Measurements from ENCODE around the gene ABHD8.

Gene ABHD8

DNA sequence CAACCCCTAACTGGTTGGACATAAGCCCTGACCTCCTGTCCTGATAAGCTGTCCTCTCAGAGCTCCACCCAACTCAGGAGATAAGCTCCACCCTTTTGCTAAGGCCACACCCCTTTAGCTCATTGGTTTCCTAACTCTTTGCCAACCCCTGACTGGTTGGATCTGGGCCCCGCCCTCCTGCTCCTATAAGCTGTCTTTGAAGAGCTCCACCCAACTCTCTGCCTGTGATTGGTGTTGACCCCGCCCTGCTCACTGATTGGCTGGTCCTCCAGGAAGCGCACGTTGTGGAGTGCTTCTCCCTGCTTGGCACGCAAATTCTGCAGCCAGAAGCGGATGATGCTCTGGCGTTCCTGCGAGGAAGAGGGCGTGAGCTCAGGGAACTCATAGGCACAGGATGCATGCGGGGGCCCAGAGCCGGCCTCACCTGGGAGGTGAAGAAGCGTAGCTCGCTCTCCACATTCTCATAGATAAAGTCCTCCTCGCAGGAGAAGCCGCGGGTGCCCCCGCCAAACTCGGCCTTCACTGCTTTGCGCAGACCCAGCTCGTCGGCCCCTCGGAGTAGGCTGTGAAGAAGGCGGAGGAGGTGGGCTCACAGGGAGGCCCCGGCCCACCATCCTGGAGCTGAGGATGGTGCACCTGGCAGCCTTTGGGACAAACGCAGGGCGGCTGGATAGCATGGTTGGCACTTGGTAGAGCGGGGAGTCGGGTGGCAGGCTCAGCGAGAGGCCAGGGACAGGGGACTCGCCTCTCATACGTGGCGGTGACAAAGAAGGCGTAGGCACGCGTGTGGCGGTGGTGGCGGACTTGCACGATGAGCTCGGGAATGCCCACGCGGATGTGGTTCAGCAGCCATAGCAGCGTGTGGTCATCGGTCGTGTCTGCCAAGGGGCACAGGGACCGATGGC, 29.7 kb upstream of the ABHD8 start:
- peak overlapping the region; percentile 99 for H3K27ac ChIP-seq
- TF ChIP-seq ZFX (IDR thresholded peaks at IDR 0.05; ENCODE audit: borderline replicate concordance): no peak
- TF ChIP-seq, protein P1, sequence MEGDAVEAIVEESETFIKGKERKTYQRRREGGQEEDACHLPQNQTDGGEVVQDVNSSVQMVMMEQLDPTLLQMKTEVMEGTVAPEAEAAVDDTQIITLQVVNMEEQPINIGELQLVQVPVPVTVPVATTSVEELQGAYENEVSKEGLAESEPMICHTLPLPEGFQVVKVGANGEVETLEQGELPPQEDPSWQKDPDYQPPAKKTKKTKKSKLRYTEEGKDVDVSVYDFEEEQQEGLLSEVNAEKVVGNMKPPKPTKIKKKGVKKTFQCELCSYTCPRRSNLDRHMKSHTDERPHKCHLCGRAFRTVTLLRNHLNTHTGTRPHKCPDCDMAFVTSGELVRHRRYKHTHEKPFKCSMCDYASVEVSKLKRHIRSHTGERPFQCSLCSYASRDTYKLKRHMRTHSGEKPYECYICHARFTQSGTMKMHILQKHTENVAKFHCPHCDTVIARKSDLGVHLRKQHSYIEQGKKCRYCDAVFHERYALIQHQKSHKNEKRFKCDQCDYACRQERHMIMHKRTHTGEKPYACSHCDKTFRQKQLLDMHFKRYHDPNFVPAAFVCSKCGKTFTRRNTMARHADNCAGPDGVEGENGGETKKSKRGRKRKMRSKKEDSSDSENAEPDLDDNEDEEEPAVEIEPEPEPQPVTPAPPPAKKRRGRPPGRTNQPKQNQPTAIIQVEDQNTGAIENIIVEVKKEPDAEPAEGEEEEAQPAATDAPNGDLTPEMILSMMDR (IDR thresholded peaks at IDR 0.05): no peak

DNA sequence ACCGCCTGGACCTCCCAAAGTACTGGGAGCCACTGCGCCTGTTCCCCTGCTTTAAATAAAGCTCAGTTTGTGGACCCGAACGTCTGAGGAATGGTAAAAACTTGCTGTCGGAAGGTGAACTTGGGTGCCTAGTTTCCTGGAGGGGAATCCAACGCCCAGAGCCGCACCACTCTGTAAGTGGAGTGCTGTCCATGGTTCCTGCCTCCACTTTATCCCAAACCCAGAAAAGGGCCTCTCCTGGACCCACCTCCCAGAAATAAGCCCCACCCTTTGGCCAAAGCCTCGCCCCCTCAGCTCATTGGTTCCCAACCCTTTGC, 29.1 kb upstream of the ABHD8 start:
- peak overlapping the region; percentile 99 for H3K27ac ChIP-seq
- no peak for TF ChIP-seq ZFX (IDR thresholded peaks at IDR 0.05; ENCODE audit: borderline replicate concordance)
- TF ChIP-seq, protein P1 (IDR thresholded peaks at IDR 0.05): no peak

DNA sequence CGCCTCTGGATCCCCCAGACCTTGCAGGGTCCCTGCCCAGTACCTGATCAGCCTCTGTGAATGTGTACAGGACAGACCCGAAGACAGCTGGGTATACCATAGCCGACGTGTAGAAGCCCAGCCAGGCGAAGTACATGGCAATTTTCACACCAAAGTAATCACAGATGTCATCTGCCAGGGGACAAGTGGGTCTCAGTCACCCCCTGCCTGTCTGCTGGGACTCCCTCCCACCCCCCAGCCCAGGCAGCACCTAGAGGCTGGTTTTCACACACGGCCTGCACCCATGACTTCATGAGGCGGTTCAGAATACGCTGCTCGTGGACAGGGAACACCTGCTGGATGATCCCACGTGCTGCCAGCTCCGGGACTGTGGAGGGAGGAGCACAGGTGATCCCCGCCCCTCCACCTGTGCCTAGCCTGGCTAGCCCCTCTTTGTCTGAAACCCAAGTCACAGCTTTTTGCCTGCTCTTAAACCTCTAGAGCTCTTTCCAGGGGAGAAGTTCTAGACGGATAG, 27.9 kb upstream of the ABHD8 start:
- peak overlapping the region; percentile 99; the same call in 1 of the 2 replicates for H3K27ac ChIP-seq
- TF ChIP-seq, protein P1 (IDR thresholded peaks at IDR 0.05): no peak
- no peak for TF ChIP-seq ZFX (IDR thresholded peaks at IDR 0.05; ENCODE audit: borderline replicate concordance)

DNA sequence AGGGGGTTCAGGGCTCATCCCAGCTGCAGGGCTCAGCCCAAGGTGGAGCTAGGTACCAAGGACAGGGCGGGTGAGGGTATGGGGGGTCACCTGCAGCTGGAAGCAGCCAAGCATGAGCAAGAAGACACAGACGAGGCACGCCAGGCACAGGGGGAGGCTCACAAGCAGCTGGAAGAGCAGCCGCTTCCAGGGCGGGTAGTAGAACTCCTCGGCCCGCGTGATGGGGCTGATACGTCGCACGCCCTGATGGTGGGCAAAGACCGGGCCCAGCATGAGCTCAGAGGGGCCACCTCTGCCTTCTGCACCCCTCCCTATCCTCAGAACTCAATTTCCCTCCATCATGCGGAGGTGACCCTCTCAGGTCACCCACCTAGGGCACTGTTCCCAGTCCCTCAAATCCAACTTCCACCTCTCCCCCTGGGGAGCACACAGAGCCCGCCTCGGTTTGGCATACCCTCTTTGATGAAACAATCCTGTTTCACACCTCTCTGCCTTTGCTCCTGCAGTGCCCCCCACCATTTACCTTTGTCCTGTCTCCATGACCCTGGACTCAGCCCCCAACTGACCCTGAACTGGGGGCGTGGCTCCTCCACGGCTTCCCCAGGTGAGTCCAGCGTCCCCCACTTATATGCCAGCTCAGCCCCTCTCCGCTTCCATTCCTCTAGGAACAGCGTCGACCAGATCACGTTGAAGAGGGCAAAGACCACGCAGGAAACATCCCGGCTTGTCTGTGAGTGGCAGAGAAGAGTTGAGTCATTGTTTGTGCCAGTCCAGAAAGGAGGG, 27.2 kb upstream of the ABHD8 start:
- TF ChIP-seq ZFX (IDR thresholded peaks at IDR 0.05; ENCODE audit: borderline replicate concordance): no peak
- TF ChIP-seq, protein P1 (IDR thresholded peaks at IDR 0.05): no peak
- H3K27ac ChIP-seq: peak overlapping the region; percentile 99; the same call in 1 of the 2 replicates

DNA sequence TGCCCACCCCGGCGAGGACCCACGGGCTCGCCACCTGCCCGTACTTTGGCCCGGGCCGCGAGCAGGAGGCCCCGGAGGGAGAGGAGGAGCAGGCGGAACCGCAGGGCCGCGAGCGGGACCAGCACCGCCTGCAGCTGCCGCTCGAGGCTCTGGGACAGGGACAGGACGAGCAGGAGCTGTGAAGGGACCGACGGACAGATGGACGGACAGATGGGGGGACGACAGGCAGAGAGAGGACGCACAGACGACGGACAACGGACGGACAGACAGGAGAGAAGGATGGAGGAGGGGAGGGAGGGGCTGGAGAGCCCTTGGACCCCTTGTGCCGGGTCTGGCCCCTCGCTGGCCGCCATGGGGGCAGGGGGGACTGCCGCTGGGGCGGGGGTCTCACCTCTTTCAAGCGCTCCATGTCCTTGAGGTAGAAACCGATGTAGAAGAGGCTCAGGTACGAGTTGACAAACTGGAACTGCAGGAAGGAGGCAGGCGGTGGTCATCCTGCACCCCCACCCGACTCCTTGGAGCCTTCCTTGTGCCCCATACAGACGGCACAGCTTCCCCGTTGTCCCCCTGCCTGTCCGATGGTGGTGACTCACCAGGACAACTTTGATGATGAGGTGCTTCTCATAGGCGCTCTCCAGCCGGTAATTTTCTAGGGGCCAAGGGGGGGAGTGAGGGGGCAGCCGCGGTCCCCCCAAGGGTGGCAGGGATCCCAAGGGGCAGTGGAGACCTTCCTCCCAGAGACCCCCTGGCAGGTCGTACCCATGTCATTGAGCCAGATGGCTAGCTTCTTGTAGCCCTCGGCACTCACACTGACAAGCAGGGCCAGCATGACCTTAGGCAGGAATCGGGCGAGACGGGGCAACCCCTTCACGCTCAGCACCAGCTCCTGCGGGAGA, 26.4 kb upstream of the ABHD8 start:
- H3K27ac ChIP-seq: 0 out of 2 replicates have a peak overlapping the region, but pooled peaks have one; percentile 84
- TF ChIP-seq, protein P1 (IDR thresholded peaks at IDR 0.05): no peak
- TF ChIP-seq ZFX (IDR thresholded peaks at IDR 0.05; ENCODE audit: borderline replicate concordance): no peak

DNA sequence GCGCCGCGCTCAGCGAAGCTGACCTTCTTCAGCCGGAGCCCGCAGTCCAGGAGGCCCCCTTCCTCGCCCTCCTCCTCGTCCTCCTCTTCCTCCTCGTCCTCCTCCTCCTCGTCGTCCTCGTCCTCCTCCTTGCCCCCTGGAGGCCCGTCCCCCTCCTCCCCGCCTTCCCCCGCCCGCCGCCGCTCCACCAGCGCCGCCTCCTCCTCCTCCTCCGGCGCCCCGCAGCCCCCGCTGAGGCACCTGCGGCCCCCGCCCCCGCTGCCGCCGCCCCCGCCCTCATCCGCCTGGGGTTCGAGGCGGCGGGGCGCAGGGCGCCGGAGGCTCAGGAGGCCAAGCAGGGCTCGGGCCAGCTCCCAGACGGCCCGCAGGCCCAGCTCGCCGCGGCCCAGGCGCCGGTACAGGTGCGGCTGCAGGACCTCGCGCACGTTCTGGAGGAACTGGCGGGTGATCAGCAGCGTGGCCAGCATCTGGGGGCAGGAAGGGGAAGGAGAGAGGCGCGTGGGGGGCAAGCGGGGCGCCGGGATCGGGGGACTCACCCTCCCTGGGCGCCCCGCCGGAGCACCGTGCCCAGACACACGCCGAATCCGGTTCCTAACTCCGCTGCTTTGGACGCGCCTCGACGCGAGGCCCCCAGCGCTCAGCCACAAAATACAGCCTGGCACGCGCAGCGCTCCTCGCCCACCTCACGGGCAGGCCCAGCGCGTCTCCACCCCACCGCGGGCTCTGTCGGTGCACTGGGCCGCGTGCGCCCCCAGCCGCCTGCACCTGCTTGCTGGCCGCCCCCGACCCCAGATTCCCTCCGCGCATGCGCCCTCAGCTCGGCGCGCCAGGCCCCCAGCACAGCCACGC, 25.5 kb upstream of the ABHD8 start:
- TF ChIP-seq ZFX (IDR thresholded peaks at IDR 0.05; ENCODE audit: borderline replicate concordance): no peak
- TF ChIP-seq, protein P1 (IDR thresholded peaks at IDR 0.05): no peak
- peak overlapping the region; percentile 84 for H3K27ac ChIP-seq

Measured in 22Rv1 (cell line).